Suppressor macrophage (primary cell): ENCODE measurements around the gene LMNB1.
"Not testable (repeated sequence)": the region's sequence is repeated elsewhere in the genome, so short reads cannot be mapped to it uniquely, and the experiment has no call there.

Experiments
- DNase-seq, 4 experiments: peaks; one replicate each; pipeline ENCODE4 v3.0.0-alpha.2; 2020 to 2022
- total RNA-seq, 17 experiments: gene quantifications; one replicate each; lab custom pipeline; 2026; ENCODE audit warnings: mixed read lengths in 6 of 17, inconsistent platforms in 3 of 17; lab: John Stamatoyannopoulos, UW

Gene LMNB1
- total RNA-seq = 25.4 to 95.4 (median 50.5) reads per million in 17 experiments

GRCh38 chr5:126776499-126777256 lies at the start of gene LMNB1:
Gene LMNB1 (plus strand): TSS chr5:126777136. CDS start chr5:126777509, 373 bp downstream.
- peak; percentile 98 to 99 (median 98) for DNase-seq

GRCh38 chr5:126732716-126733115 lies 44.2 kb upstream of the LMNB1 start:
- DNase-seq = no peak

- DNase-seq = not testable (repeated sequence)
Observed at GRCh38 chr5:126734573-126734972, 42.4 kb upstream of the LMNB1 start.

- no peak for DNase-seq
Observed at GRCh38 chr5:126736141-126736540, 40.8 kb upstream of the LMNB1 start.

GRCh38 chr5:126741361-126741760 lies 35.6 kb upstream of the LMNB1 start:
- no peak for DNase-seq

GRCh38 chr5:126742425-126742824 lies 34.5 kb upstream of the LMNB1 start:
- no peak for DNase-seq

- no peak for DNase-seq
Observed at GRCh38 chr5:126744836-126745235, 32.1 kb upstream of the LMNB1 start.

- DNase-seq = no peak
Observed at GRCh38 chr5:126745259-126745992, 31.5 kb upstream of the LMNB1 start.

GRCh38 chr5:126746290-126746689 lies 30.6 kb upstream of the LMNB1 start:
- no peak for DNase-seq

- DNase-seq = peak in 2 of 4 experiments; percentile 39 to 49
Observed at GRCh38 chr5:126752081-126752785, 24.7 kb upstream of the LMNB1 start.

GRCh38 chr5:126753227-126753626 lies 23.7 kb upstream of the LMNB1 start:
- peak in 3 of 4 experiments; percentile 26 to 51 (median 36) for DNase-seq

- DNase-seq = peak in 2 of 4 experiments; percentile 38 to 54
Observed at GRCh38 chr5:126754609-126755008, 22.3 kb upstream of the LMNB1 start.

GRCh38 chr5:126755593-126755992 lies 21.3 kb upstream of the LMNB1 start:
- DNase-seq = no peak

- no peak for DNase-seq
Observed at GRCh38 chr5:126757713-126758357, 19.1 kb upstream of the LMNB1 start.

- DNase-seq = no peak
Observed at GRCh38 chr5:126763371-126763770, 13.6 kb upstream of the LMNB1 start.

- DNase-seq = no peak
Observed at GRCh38 chr5:126769703-126770102, 7.2 kb upstream of the LMNB1 start.

GRCh38 chr5:126773536-126773935 lies 3.4 kb upstream of the LMNB1 start:
- DNase-seq = peak in 1 of 4 experiments; percentile 18

- DNase-seq = not testable (repeated sequence)
Observed at GRCh38 chr5:126774595-126774994, 2.3 kb upstream of the LMNB1 start.

GRCh38 chr5:126777257-126777974 lies 480 bp downstream of the LMNB1 start:
- DNase-seq = peak; percentile 67 to 85 (median 77)

GRCh38 chr5:126777975-126778674 lies 1.2 kb downstream of the LMNB1 start:
- DNase-seq = peak; percentile 94 to 97 (median 95)
